Hepatocyte (in vitro differentiated cells): ENCODE data around the gene CAD. TPM values are rescaled to one million over a fixed set of nuclear protein-coding genes. Genes with fewer than 3 reads are reported as not detected.

Experiments
- DNase-seq: peaks from one replicate; pipeline ENCODE4 v3.0.0-alpha.2; 2016; ENCODE audit warnings: low spot score
- H2AFZ ChIP-seq: fragments of 200-600 bp; sonication (generic); 2 replicates; pipeline ENCODE4 v1.6.0; 2016; ENCODE audit warnings: antibody characterized with exemption, mild to moderate bottlenecking
- H3K27ac ChIP-seq: fragments of 200-600 bp; sonication (generic); 2 replicates; pipeline ENCODE4 v1.5.1; 2016; ENCODE audit warnings: mild to moderate bottlenecking
- H3K27me3 ChIP-seq: fragments of 200-600 bp; sonication (generic); 2 replicates; pipeline ENCODE4 v1.6.1; 2016
- H3K36me3 ChIP-seq: fragments of 200-600 bp; sonication (generic); replicated peaks from 2 replicates; pipeline ENCODE4 v1.5.1; 2016; ENCODE audit warnings: low read depth; ENCODE audit not compliant: insufficient read depth
- H3K4me1 ChIP-seq: fragments of 200-600 bp; sonication (generic); 2 replicates; pipeline ENCODE4 v1.5.1; 2016; ENCODE audit warnings: mild to moderate bottlenecking, moderate library complexity; ENCODE audit not compliant: insufficient read depth
- H3K4me2 ChIP-seq: fragments of 200-600 bp; sonication (generic); 2 replicates; pipeline ENCODE4 v1.6.0; 2016
- H3K4me3 ChIP-seq: fragments of 200-600 bp; sonication (generic); 2 replicates; pipeline ENCODE4 v1.5.1; 2016; ENCODE audit warnings: mild to moderate bottlenecking
- H3K79me2 ChIP-seq: fragments of 200-600 bp; sonication (generic); 2 replicates; pipeline ENCODE4 v1.6.0; 2017; ENCODE audit warnings: mild to moderate bottlenecking
- H3K9me2 ChIP-seq: fragments of 200-600 bp; sonication (generic); replicated peaks from 2 replicates; pipeline ENCODE4 v1.6.0; 2017; ENCODE audit warnings: mild to moderate bottlenecking; ENCODE audit not compliant: insufficient read depth
- H3K9me3 ChIP-seq: fragments of 200-600 bp; sonication (generic); 2 replicates; pipeline ENCODE4 v1.5.1; 2016; ENCODE audit warnings: low read depth, mild to moderate bottlenecking
- H4K20me1 ChIP-seq: fragments of 200-600 bp; sonication (generic); 2 replicates; pipeline ENCODE4 v1.6.0; 2016; ENCODE audit warnings: mild to moderate bottlenecking; ENCODE audit not compliant: insufficient read depth, poor library complexity, severe bottlenecking
- CTCF ChIP-seq: fragments of 200-600 bp; sonication (generic); IDR thresholded peaks from 2 replicates; pipeline ENCODE4 v1.5.1; 2016; ENCODE audit warnings: antibody characterized with exemption, mild to moderate bottlenecking; ENCODE audit not compliant: poor library complexity
- EZH2 ChIP-seq: fragments of 200-600 bp; sonication (generic); IDR thresholded peaks from 2 replicates; pipeline ENCODE4 v1.6.1; 2016; ENCODE audit warnings: antibody characterized with exemption, mild to moderate bottlenecking, borderline replicate concordance
- EZH2phosphoT487 ChIP-seq: fragments of 200-600 bp; sonication (generic); IDR thresholded peaks from one replicate; pipeline ENCODE4 v1.6.1; 2018; ENCODE audit warnings: antibody characterized with exemption, mild to moderate bottlenecking, low read depth, moderate library complexity; ENCODE audit not compliant: unreplicated experiment, severe bottlenecking
- WGBS: methylation state at CpG from one replicate; pipeline ENCODE4 v1.1.6; 2016; ENCODE audit warnings: low lambda C conversion rate; ENCODE audit errors: missing lambda C conversion rate; 5-methylcytosine and 5-hydroxymethylcytosine counted together
- polyA plus RNA-seq: library from polyadenylated mRNA; unstranded; fragments of >200 nt; fragmentation: Nextera tagmentation; extraction: Ambion mirVana; gene quantifications from 2 replicates; pipeline ENCODE4 v1.2.1, GENCODE V29; 2016
- total RNA-seq: library from RNA; depleted of rRNA; stranded (reverse); fragments of >200 nt; gene quantifications from 2 replicates; pipeline ENCODE4 v1.2.3, GENCODE V29; 2014

Gene CAD
- total and polyA plus RNA-seq, 2 experiments from 2014 or later: 16.6 to 20.7 TPM

GRCh38 chr2:27221166-27221565 lies 4.0 kb downstream of the CAD start:
- no peak for DNase-seq
- Histone ChIP-seq H3K4me3 (no peak overlapping the region), H3K4me2 (no peak overlapping the region), H3K27ac (no peak overlapping the region), H3K27me3 (no peaks in the 10 kb centered on the region), H2AFZ (no peak overlapping the region), H3K79me2 (peaks cover 15% of the 10 kb centered on the region), H3K36me3 (no peaks in the 10 kb centered on the region), H3K9me3 (no peaks in the 10 kb centered on the region), H3K4me1 (peaks cover 10% of the 10 kb centered on the region), H3K9me2 (no peaks in the 10 kb centered on the region), H4K20me1 (no peaks in the 10 kb centered on the region)
- WGBS: 90% methylated on average over 3 of the region's 3 CpGs
- no peak for TF ChIP-seq EZH2
- TF ChIP-seq EZH2phosphoT487: no peak
- no peak for TF ChIP-seq CTCF

GRCh38 chr2:27222407-27222806 lies 5.2 kb downstream of the CAD start:
- Histone ChIP-seq H3K4me2 (no peak overlapping the region), H3K79me2 (peaks cover 11% of the 10 kb centered on the region), H3K27ac (no peak overlapping the region), H4K20me1 (no peaks in the 10 kb centered on the region), H3K36me3 (no peaks in the 10 kb centered on the region), H2AFZ (no peak overlapping the region), H3K9me3 (no peaks in the 10 kb centered on the region), H3K27me3 (no peaks in the 10 kb centered on the region), H3K4me1 (peaks cover 6% of the 10 kb centered on the region), H3K9me2 (no peaks in the 10 kb centered on the region), H3K4me3 (no peak overlapping the region)
- DNase-seq: no peak
- 99% methylated on average over 5 of the region's 5 CpGs for WGBS
- TF ChIP-seq CTCF (no peak), EZH2 (no peak), EZH2phosphoT487 (no peak)

- Histone ChIP-seq H4K20me1 (no peaks in the 10 kb centered on the region), H3K79me2 (peaks cover 9% of the 10 kb centered on the region), H3K36me3 (no peaks in the 10 kb centered on the region), H3K4me1 (no peaks in the 10 kb centered on the region), H3K9me3 (no peaks in the 10 kb centered on the region), H3K4me2 (no peak overlapping the region), H3K9me2 (no peaks in the 10 kb centered on the region), H2AFZ (no peak overlapping the region), H3K27me3 (no peaks in the 10 kb centered on the region), H3K27ac (no peak overlapping the region), H3K4me3 (no peak overlapping the region)
- DNase-seq: no peak
- WGBS: 98% methylated on average over 6 of the region's 6 CpGs
- TF ChIP-seq EZH2 (no peak), EZH2phosphoT487 (no peak), CTCF (no peak)
These were observed 6.2 kb downstream of the CAD start for GRCh38 chr2:27223416-27223815.

- Histone ChIP-seq H3K4me3 (no peak overlapping the region), H3K9me2 (no peaks in the 10 kb centered on the region), H3K4me2 (no peak overlapping the region), H3K9me3 (no peaks in the 10 kb centered on the region), H3K4me1 (no peaks in the 10 kb centered on the region), H3K27ac (no peak overlapping the region), H3K27me3 (no peaks in the 10 kb centered on the region), H3K79me2 (no peaks in the 10 kb centered on the region), H2AFZ (no peak overlapping the region), H3K36me3 (no peaks in the 10 kb centered on the region), H4K20me1 (no peaks in the 10 kb centered on the region)
- WGBS: 98% methylated on average over 9 of the region's 9 CpGs
- no peak for DNase-seq
- TF ChIP-seq EZH2phosphoT487 (no peak), EZH2 (no peak), CTCF (no peak)
These were observed 8.4 kb downstream of the CAD start for GRCh38 chr2:27225526-27225925.
